Liver (tissue), 9 donors: Measurements from ENCODE around the gene MAMDC2. TPM values are rescaled to one million over a fixed set of nuclear protein-coding genes. Genes with fewer than 3 reads are reported as not detected.

ENCODE experiments used
- DNase-seq: peaks from one replicate; pipeline ENCODE4 v3.0.0-alpha.2; 2017; ENCODE audit warnings: low spot score
- H3K27ac ChIP-seq, 2 donors: one replicate each; pipeline ENCODE4 v1.7.0; 2013; ENCODE audit warnings: inconsistent platforms in 2 of 2, low read length in 2 of 2, control low read depth in 1 of 2, low read depth in 1 of 2, mild to moderate bottlenecking in 1 of 2
- H3K27me3 ChIP-seq, 4 donors: one replicate each; pipeline versions ENCODE4 v1.6.1 to v1.7.0; 2013; ENCODE audit warnings: low read length in 3 of 4, inconsistent platforms in 1 of 4, mild to moderate bottlenecking in 1 of 4, moderate library complexity in 1 of 4; ENCODE audit not compliant: control insufficient read depth in 4 of 4, insufficient read depth in 4 of 4
- H3K36me3 ChIP-seq, 4 donors: one replicate each; pipeline versions ENCODE4 v1.6.1 to v1.7.0; 2013; ENCODE audit warnings: low read length in 3 of 4, mild to moderate bottlenecking in 3 of 4, low read depth in 1 of 4, moderate library complexity in 1 of 4; ENCODE audit not compliant: control insufficient read depth in 4 of 4, insufficient read depth in 3 of 4
- H3K4me1 ChIP-seq, 4 donors: one replicate each; pipeline versions ENCODE4 v1.6.1 to v1.7.0; 2013; ENCODE audit warnings: low read length in 3 of 4, mild to moderate bottlenecking in 3 of 4, moderate library complexity in 1 of 4; ENCODE audit not compliant: control insufficient read depth in 4 of 4, insufficient read depth in 4 of 4
- H3K4me3 ChIP-seq, 3 donors: one replicate each; pipeline versions ENCODE4 v1.6.1 to v1.7.0; 2013; ENCODE audit warnings: low read length in 3 of 3, control low read depth in 1 of 3, low read depth in 1 of 3, mild to moderate bottlenecking in 1 of 3
- H3K9ac ChIP-seq, 2 donors: one replicate each; pipeline ENCODE4 v1.7.0; 2013; ENCODE audit warnings: low read length in 2 of 2, mild to moderate bottlenecking in 2 of 2, moderate library complexity in 2 of 2, control low read depth in 1 of 2, low read depth in 1 of 2
- H3K9me3 ChIP-seq, 4 donors: one replicate each; pipeline versions ENCODE4 v1.6.1 to v1.7.0; 2013; ENCODE audit warnings: low read length in 3 of 4; ENCODE audit not compliant: control insufficient read depth in 4 of 4
- ATF3 ChIP-seq: IDR thresholded peaks from 2 replicates; pipeline ENCODE4 v1.6.1; 2016; ENCODE audit warnings: antibody characterized with exemption
- CTCF ChIP-seq: fragments of 150-350 bp; IDR thresholded peaks from 2 replicates; pipeline ENCODE4 v1.5.1; 2017; ENCODE audit warnings: improper control_type of control experiment, low read depth, low read length; ENCODE audit not compliant: missing input control
- EGR1 ChIP-seq, 2 donors: IDR thresholded peaks; 2 replicates each; pipeline ENCODE4 v1.6.1; 2016 to 2018; ENCODE audit warnings: antibody characterized with exemption in 2 of 2, low read depth in 2 of 2
- FOXA1 ChIP-seq: IDR thresholded peaks from 2 replicates; pipeline ENCODE4 v1.6.1; 2016; ENCODE audit warnings: antibody characterized with exemption
- FOXA2 ChIP-seq: IDR thresholded peaks from 2 replicates; pipeline ENCODE4 v1.6.1; 2016; ENCODE audit warnings: antibody characterized with exemption
- GABPA ChIP-seq, 2 donors: IDR thresholded peaks in 1 of 2; conservative IDR thresholded peaks in 1 of 2; 2 replicates each; pipeline ENCODE4 v1.6.1; 2016; ENCODE audit warnings: antibody characterized with exemption in 2 of 2, mild to moderate bottlenecking in 1 of 2, moderate library complexity in 1 of 2
- HNF4A ChIP-seq, 2 donors: conservative IDR thresholded peaks; 2 replicates each; pipeline ENCODE4 v1.6.1; 2016; ENCODE audit warnings: antibody characterized with exemption in 2 of 2, mild to moderate bottlenecking in 2 of 2
- HNF4G ChIP-seq: IDR thresholded peaks from 2 replicates; pipeline ENCODE4 v1.6.1; 2016; ENCODE audit warnings: antibody characterized with exemption
- JUND ChIP-seq, 2 donors: IDR thresholded peaks; 2 replicates each; pipeline ENCODE4 v1.6.1; 2016; ENCODE audit warnings: antibody characterized with exemption in 2 of 2
- MAX ChIP-seq: IDR thresholded peaks from 2 replicates; pipeline ENCODE4 v1.6.1; 2016; ENCODE audit warnings: antibody characterized with exemption
- NR2F2 ChIP-seq: IDR thresholded peaks from 2 replicates; pipeline ENCODE4 v1.6.1; 2016; ENCODE audit warnings: antibody characterized with exemption
- RAD21 ChIP-seq, 2 donors: IDR thresholded peaks; 2 replicates each; pipeline ENCODE4 v1.6.1; 2016; ENCODE audit warnings: antibody characterized with exemption in 2 of 2, mild to moderate bottlenecking in 2 of 2
- REST ChIP-seq: IDR thresholded peaks from 2 replicates; pipeline ENCODE4 v1.6.1; 2016; ENCODE audit warnings: antibody characterized with exemption, mild to moderate bottlenecking
- RXRA ChIP-seq, 2 donors: IDR thresholded peaks; 2 replicates each; pipeline ENCODE4 v1.6.1; 2017 to 2018; ENCODE audit warnings: antibody characterized with exemption in 2 of 2, mild to moderate bottlenecking in 1 of 2
- SP1 ChIP-seq: IDR thresholded peaks from 2 replicates; pipeline ENCODE4 v1.6.1; 2018; ENCODE audit warnings: antibody characterized with exemption, mild to moderate bottlenecking
- TAF1 ChIP-seq: conservative IDR thresholded peaks from 2 replicates; pipeline ENCODE4 v1.6.1; 2016; ENCODE audit warnings: antibody characterized with exemption, mild to moderate bottlenecking
- YY1 ChIP-seq: IDR thresholded peaks from 2 replicates; pipeline ENCODE4 v1.6.1; 2016; ENCODE audit warnings: antibody characterized with exemption, mild to moderate bottlenecking
- ZBTB33 ChIP-seq: IDR thresholded peaks from 2 replicates; pipeline ENCODE4 v1.6.1; 2016; ENCODE audit warnings: antibody characterized with exemption
- WGBS: extraction: QIAGEN DNeasy Blood & Tissue Kit; methylation state at CpG from one replicate; pipeline ENCODE4 v1.1.7; 2013; 5-methylcytosine and 5-hydroxymethylcytosine counted together
- polyA plus RNA-seq, 2 donors: library from polyadenylated mRNA; stranded (reverse) in 1 of 2; unstranded in 1 of 2; fragments of 200-250 nt in 1 of 2; fragments of >200 nt in 1 of 2; fragmentation: Nextera tagmentation in 1 of 2; extraction: Ambion mirVana in 1 of 2; gene quantifications; one replicate each; pipeline versions ENCODE4 v1.2.1 to v1.2.3, GENCODE V29; 2013 to 2015
- total RNA-seq, 2 donors: library from RNA; depleted of rRNA; stranded (reverse); fragments of >200 nt; gene quantifications; one replicate each; pipeline ENCODE4 v1.2.3, GENCODE V29; 2014
- donor health status: healthy.
- donor health status: healthy.
- donor health status: healthy.
- donor health status: healthy.
- donor health status: healthy.

Gene MAMDC2
- total and polyA plus RNA-seq, 4 donors, result 0.28 to 4.4 (median 1.0) TPM

- H3K27ac ChIP-seq, result no peak overlapping the region
- DNase-seq, result no peak
- peaks cover 0 to 6% (median 4%) of the 10 kb centered on the region in 4 donors for H3K4me1 ChIP-seq
- H3K4me3 ChIP-seq, result no peak overlapping the region
- WGBS, result 46% methylated on average over 2 of the region's 2 CpGs
- no peak overlapping the region for H3K9ac ChIP-seq
- no peaks in the 10 kb centered on the region for H3K9me3 ChIP-seq
- TF ChIP-seq GABPA (IDR thresholded peaks at IDR 0.05 in 1 of 2, conservative IDR thresholded peaks at IDR 0.05 in 1 of 2) (no peak), CTCF (no peak), MAX (no peak), HNF4G (no peak), RXRA (IDR thresholded peaks at IDR 0.05) (no peak), TAF1 (no peak), EGR1 (IDR thresholded peaks at IDR 0.05; ENCODE audit: low read depth in 2 of 2) (no peak)
- H3K36me3 ChIP-seq, result no peaks in the 10 kb centered on the region
- H3K27me3 ChIP-seq, result no peaks in the 10 kb centered on the region
Measured at GRCh38 chr9:70053864-70054263, 10.2 kb downstream of the MAMDC2 start.

- H3K4me3 ChIP-seq, result no peak overlapping the region
- peaks cover 0 to 6% (median 4%) of the 10 kb centered on the region in 4 donors for H3K4me1 ChIP-seq
- no peak overlapping the region for H3K27ac ChIP-seq
- no peaks in the 10 kb centered on the region for H3K9me3 ChIP-seq
- H3K36me3 ChIP-seq, result no peaks in the 10 kb centered on the region
- 71% methylated on average over 3 of the region's 3 CpGs for WGBS
- no peaks in the 10 kb centered on the region for H3K27me3 ChIP-seq
- TF ChIP-seq MAX (no peak), CTCF (no peak), YY1 (no peak), JUND (IDR thresholded peaks at IDR 0.05) (no peak), TAF1 (no peak), RXRA (IDR thresholded peaks at IDR 0.05) (no peak), REST (no peak), NR2F2 (no peak), GABPA (IDR thresholded peaks at IDR 0.05 in 1 of 2, conservative IDR thresholded peaks at IDR 0.05 in 1 of 2) (no peak), FOXA1 (no peak), RAD21 (IDR thresholded peaks at IDR 0.05) (no peak), HNF4G (no peak), ZBTB33 (no peak), FOXA2 (no peak), SP1 (no peak), EGR1 (IDR thresholded peaks at IDR 0.05; ENCODE audit: low read depth in 2 of 2) (no peak), ATF3 (no peak), HNF4A (conservative IDR thresholded peaks at IDR 0.05) (no peak)
- DNase-seq, result no peak
- no peak overlapping the region for H3K9ac ChIP-seq
Measured at GRCh38 chr9:70054521-70054920, 10.9 kb downstream of the MAMDC2 start.
